Activated CD4-positive, alpha-beta T cell treated with anti-CD3 and anti-CD28 coated beads for 48 hours (primary cell): ENCODE measurements around the gene HOXD10.

ENCODE experiments used
- DNase-seq: peaks from one replicate; pipeline ENCODE4 v3.0.0-alpha.2; 2020

Gene HOXD10

GRCh38 chr2:176152350-176153181 is 36.0 kb downstream of the HOXD10 start:
- DNase-seq: no peak

DNA sequence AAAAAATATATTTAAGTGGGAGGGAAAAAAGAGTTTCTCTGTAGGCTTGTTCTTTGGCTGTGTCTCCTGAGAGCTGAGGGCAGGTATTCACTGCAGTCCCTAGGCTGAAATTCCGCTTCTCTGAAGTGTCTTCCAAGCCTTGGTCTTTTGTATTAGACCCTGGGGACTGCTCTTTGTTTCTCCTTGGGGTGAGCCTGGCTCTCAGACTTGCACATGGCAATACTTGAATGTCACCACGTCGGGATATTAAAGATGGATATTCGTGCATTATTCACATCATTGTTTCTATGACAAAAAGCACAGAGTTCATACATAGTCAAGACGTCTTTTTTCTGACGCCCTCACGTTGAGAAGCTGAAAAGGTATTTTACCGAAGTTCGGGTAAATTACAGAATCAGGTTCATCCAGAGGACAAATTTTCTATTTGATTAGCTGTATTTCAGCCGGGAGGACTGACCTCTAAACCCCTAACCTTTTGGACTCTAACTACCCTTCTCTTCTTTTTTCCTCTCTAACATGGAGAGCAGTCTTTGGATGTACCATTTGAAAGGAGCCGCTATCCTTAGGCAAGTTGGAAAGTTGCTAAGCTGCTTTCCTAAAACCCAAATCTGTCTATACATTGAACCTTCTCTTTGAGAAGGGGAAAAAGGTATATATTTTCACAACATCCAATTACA is 38.1 kb downstream of the HOXD10 start:
- no peak for DNase-seq

- DNase-seq: no peak
Observed at GRCh38 chr2:176155356-176156044, 38.9 kb downstream of the HOXD10 start.

GRCh38 chr2:176156301-176156806 is 39.8 kb downstream of the HOXD10 start:
- no peak for DNase-seq

- no peak for DNase-seq
Observed at GRCh38 chr2:176156807-176157498, 40.4 kb downstream of the HOXD10 start, which contains the start of gene HOXD3. HOXD3 (plus strand) TSS chr2:176157307; CDS start chr2:176169115, 11,808 bp downstream.

GRCh38 chr2:176157499-176158185 is 41.1 kb downstream of the HOXD10 start:
- DNase-seq: no peak

DNA sequence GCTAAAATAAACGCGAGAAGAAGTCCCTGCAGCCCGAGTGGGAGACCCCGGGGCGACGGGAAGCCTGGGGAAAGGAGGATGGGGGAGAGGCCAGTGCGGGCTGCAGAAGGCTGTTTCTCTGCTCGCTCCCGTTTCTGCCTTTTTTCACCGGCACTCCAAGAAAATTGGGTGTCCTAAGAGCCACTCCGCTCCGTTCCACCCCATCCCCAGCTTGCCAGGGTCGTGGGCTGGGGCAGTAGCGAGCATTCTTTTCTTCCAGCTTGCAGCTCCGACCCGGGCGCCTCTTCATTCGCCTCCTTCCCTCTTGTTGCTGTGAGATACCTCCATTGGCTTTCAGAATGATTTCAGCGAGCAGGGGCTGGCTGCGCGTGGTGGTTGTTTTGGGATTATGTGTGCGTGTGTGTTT is 41.6 kb downstream of the HOXD10 start:
- DNase-seq: no peak

DNA sequence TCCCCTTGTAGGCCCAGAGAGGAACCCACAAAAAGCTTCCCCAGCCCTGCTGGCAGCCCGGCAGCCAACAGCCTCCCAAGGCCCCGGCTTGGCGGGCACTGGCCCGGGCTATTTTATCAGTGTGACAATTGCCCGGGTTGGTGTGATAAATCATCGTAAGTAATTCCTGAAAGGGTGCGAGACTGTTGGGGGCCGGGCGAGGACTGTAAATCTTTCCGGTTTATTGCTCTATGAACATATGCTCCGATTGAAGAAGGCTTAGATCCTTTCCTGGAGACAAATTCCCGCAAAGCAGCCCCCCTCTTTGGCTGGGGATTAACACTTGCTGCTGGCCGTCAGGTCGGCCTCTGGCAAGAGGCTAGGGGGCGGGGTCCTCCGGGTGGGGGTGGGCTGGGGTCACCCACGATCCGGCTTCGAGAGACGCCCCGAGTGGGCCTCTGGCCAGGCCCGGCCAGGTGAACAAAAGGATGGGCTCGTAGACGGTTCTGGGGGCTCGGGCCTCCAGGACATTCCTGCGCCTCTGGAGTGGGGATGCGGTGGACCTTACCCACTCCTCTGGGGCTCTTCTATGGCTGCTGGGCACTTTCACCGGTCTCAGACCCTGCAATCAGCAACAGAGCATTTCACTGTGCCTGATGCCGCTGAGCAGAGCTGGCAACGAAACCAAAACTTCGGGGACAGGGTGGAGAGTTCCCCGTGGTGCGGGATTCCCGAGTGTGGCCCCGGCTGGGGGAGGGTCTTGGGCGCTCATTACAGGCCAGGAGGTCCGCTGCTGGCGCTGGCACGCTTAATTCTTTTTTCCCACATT is 42.5 kb downstream of the HOXD10 start:
- DNase-seq: no peak

DNA sequence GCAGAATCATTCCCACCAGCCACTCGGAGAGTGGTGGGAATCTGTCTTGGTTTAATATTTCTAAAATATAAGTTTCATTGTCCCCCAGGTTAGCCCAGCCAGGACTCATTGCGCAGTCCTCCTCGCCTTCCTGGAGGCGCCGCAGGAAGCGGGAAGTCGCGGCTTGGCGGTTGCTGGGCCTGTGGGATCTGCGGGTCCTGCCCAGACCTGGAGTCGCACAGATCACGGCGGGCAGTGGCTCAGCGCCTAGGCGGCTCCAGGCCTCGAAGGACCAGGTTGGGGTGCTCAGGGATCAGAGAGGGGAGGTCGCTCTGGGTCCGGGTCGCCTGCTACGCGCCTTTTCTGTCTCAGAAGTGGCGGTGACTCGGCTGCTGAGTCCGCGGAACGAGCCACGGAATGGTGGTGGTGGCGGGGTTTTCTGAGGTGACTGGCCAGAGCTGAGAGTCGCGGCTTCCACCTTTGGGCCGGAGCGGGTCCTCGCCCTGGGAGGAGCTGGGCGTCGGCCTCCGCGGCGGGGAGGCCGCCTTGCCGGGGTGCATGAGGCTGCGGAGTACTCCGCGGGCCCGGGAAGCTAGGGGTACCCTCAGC is 43.2 kb downstream of the HOXD10 start:
- no peak for DNase-seq

GRCh38 chr2:176160251-176160985 is 43.8 kb downstream of the HOXD10 start:
- no peak for DNase-seq

DNA sequence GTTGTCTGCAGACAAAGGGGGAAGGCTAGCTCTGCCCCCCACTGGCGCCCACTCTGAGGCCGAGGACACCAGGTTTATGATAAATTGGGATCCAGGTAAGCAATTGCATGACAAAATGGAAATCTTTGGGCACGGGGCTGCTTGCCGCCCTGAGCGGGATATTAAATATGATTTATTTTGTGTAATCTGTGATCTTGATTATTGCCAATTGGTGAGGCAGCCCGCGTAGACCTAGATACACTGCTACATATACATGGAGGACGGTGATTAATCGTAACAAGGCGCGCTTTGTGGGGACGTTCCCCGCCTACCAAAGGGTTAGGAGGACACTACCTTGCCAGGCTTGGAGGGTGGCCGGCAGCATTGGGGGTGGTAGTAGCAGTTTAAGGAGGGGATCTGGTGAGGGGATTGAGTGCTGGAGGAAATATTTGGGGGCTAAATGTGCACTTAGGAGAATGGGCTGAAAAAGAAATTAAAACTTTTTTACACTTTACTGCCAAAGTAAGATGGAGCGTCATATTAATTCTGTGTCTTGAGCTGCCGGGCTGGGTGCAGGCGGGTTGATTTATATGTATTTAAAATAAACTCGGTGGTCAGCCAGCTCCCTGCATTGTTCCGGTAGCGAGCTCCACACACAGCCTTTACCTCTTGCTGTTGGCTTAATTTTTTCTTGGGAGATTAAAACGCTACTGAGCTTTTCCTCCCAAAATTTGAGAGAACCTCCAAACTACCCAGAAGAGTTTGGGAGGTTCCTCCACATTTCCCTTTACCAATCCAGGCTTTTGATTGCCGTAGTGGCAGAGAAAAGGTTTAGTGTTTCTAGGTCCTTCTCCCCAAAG is 44.6 kb downstream of the HOXD10 start:
- no peak for DNase-seq

GRCh38 chr2:176161825-176162626 is 45.4 kb downstream of the HOXD10 start:
- DNase-seq: no peak

- DNase-seq: no peak
Observed at GRCh38 chr2:176162911-176163671, 46.5 kb downstream of the HOXD10 start.

- DNase-seq: no peak
Observed at GRCh38 chr2:176163672-176164056, 47.1 kb downstream of the HOXD10 start.

DNA sequence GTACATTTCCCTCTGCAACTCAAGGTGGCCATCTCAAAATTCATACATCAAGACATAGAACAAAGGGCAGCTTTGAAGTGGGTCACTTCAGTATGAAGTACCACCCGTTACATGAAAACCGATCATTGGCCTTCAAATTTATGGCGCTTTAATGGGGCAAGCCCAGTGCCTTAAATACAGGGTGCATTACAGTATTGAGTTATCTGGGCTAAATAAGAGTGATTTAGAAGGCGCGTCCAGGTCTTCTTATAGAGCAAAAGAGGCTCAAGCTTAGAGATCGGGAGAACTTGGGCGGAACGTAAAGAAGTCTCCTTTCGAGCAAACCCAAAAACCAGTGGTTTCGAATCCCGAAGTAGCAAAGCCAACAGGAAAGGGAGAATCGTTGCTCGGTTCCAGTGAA is 47.6 kb downstream of the HOXD10 start:
- no peak for DNase-seq

DNA sequence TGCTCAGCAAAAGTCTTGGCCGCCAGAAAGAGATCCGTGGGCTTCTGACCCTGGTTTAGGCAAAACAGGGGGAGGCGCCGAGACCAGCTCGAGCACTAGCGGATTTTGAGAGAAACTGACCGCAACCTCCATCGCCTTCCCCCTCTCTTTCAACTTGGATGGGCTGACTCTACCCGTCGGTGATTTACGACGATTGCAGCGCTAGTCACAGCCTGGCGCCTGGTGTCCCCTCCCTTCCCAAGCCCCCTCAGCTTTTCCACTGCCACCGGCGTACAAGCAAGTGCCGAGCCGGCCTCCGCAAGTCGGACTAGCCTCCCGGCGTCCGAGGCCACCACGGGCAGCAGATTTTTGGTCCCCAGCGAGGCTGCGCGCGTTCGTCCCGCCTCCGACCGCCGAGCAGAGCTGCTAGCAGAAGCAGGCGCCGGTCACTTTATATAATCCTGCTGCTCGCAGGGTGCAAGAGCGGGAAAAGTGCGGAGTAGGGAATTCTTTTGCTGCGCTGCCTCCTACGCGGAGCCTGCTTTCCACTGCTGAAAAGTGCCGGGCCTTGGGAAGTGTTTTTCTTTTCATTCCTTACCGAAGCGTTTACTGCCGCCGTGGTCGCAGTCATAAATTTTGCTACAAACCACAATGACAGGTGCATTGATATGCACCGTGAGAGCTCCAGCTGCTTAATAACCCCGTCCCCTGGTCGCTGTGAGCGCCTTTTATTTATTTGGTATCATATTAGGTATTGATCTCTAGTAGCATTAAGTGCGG is 48.2 kb downstream of the HOXD10 start:
- DNase-seq: no peak
